HG03571 (cell line): ENCODE results near the gene CDCA7L.
"Not testable (repeated sequence)": the region's sequence is repeated elsewhere in the genome, so short reads cannot be mapped to it uniquely, and the experiment has no call there.

Experiments used
- ATAC-seq: cut with Tn5 transposase; IDR thresholded peaks from one replicate; pipeline ENCODE4 v1.9.1; 2021; ENCODE audit not compliant: unreplicated experiment

CDCA7L gene

DNA sequence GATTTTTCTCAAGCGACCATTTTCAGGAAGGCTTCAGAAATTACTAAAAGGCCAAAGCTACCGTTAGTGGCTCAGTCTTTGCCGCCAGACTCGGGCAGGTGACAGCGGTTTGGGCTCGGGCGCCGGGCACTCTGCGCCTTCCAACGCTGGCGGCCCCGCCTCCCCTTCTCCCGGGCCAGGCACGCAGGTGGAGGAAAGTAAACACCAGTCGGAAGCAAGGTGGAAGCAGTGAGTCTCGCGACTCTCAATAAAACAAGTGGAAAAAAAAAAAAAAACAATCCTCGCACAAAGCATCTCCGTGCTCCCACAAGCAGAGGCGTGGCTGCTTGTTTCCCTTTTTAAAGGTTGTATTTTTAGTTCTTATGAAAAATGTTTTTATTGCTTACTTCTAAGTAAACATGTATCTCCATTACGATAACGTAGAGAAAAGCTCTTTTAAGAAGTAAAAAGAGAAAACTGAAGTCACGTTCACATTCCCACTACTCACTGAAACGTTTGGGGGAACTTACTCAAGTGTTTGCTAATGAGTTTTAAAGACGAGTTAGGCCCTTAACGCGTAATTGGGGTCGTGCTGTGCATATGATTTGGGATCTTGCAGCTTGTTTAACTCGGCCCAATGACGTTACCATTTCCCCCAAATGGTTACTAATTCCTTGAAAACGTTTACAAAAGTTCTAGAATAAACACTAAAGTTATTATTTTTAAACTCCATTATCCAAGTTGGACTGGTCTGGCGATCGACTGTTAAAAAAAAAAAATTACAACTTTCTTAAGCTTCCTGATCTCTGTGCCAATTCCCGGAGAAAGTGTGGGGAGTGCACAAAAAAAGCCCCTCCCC is 864 bp downstream of the CDCA7L start:
- no peak for ATAC-seq

DNA sequence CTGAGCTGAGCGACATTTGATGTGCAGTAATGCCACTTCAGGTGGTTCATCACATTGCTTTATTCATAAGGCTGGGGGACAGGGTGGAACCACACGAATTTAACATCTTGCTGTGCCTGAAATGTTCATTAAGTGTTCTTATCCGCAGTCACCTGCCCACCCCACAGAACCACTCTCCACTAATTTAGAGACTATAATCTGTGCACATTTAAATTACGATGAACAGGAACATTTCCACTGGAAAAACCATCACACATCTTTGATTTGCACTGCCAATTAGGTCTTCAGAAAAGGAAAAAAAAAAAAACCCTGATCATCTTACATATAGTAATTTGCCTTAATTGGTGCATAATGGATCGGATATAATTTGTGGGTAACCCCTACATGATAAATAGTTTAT is 2.3 kb downstream of the CDCA7L start:
- no peak for ATAC-seq

DNA sequence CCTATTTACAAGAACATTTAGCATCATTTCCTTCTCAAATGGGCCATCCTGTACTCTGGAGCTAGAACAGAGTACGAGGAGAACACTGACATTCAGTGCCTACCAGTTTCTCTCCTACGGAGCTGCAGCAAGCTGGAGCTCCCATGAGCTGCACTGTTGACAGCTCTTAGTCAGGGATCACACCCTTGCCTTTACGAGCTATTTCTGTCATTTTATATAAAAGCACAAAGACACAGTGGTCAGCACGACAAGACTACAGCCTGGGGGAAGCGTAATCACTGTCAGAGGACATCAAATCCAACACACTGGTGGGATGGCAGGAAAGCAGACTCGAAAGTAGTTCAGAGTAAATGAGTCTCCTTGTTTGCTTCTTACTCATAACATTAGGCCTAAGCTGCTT is 2.7 kb downstream of the CDCA7L start:
- no peak for ATAC-seq

DNA sequence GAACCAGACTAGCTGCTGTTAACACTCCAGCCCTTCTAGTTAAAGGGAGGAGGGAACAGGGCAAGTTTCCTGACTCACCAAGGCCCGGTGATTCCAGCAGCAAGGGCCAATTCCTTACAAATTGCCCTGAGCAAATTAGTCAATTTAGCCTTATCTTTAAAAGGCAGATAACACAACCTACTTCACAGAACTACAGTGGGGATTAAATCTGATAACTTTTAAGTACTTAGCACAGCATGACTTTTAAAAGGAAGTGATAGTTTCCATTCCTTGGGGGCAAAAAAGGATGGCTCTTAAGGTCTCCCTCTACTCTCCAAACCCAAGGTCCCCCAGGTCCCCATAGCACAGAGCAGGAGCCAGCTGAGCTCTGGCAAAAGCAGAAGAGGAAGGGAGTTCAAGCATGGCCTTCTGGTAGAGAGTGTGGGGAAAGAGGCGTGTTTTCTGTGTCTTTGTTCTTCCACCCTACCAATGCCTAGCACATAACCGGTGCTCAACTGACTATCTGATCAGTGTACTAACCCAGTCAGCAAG is 4.0 kb downstream of the CDCA7L start:
- ATAC-seq, result peak; percentile 20

DNA sequence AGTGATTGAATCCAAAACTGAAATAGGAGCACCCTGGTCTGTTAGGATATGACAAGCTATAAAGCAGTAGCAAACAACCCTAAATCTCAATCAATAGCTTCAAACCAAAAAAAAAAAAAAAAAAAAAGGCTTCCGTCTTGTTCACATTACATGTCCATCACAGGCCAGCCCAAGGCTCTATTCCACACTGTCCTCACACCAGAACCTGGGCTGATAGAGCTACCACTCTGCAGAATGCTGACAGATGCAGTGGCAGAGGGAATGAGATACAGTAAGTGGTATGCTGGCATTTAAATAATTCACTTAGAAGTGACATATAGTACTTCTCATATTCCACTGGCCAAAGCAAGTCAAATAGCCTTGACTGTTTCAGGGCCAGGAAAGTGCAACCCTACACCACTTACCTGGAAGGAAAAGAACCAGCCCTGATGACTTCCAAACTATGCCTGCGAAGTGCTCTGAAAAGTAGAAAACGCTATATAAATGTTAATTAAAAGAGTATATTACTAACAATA is 5.8 kb downstream of the CDCA7L start:
- no peak for ATAC-seq

DNA sequence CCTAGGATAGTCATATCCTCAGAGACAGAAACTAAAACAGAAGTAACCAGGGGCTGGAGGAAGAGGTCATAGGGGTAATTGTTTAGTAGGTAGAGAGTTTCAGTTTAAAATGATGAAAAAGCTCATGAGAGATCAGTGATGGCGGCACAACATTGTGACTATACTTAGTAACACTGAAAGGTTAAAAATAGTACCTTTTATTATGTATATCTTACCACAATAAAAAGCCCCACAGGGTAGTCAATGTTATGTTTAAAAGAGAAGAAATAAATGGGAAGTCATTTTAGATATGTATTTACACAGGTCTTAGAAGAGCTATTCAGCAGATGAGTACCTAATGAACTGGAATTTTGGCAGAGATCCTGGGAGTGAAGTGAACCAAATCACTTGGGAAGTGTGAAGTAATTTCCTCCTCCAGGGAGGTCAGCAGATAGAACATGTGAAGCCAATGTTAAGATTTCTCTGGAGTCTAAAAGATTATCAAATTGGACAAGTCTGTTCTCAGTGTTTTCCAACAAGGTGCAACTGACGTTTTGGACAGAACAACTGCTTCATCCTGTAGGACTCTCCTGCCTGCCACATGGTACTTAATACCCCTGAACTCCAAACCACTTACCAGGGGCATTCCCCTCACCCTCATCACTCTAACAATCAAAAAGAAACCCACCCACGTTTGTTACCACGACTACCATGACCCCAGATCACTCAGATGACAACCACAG is 6.4 kb downstream of the CDCA7L start:
- ATAC-seq, result peak; percentile 64

DNA sequence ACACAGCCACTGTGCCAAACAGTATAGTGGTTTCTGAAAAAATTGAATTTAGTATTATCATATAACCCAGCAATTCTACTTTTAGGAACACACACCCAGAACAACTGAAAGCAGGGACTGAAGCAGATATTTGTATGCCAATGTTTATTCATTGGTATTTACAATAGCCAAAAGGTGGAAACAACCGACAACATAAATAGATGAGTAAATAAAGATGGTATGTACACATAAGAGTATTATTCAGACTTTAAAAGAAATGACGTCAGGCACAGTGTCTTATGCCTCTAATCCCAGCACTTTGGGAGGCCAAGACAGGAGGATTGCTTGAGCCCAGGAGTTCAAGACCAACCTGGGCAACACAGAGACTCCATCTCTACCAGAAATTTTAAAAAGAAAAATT is 7.2 kb downstream of the CDCA7L start:
- ATAC-seq, result no peak

DNA sequence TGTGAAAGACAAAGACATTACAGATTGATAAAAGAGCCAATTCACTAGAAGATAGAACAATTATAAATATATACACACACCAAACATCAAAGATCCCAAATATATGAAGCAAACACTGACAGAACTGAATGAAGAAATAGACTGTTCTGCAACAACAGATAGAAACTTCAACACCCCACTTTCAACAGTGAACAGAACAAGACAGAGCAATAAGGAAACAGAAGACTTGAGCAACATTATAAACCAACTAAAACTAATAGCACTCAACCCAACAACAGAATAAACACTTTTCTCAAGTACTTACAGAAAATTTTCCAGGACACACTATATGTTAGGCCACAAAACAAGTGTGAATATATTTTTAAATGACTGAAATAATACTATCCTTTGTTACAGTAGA is 10.9 kb downstream of the CDCA7L start:
- no peak for ATAC-seq

DNA sequence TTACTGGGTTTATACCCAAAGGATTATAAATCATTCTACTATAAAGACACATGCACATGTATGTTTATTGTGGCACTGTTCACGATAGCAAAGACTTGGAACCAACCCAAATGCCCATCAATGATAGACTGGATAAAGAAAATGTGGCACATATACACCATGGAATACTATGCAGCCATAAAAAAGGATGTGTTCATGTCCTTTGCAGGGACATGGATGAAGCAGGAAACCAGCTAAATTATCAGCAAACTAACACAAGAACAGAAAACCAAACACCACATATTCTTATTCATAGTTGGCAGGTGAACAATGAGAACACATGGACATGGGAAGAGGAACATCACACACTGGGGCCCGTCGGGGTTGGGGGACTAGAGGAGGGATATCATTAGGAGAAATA is 12.4 kb downstream of the CDCA7L start:
- not testable (repeated sequence) for ATAC-seq

DNA sequence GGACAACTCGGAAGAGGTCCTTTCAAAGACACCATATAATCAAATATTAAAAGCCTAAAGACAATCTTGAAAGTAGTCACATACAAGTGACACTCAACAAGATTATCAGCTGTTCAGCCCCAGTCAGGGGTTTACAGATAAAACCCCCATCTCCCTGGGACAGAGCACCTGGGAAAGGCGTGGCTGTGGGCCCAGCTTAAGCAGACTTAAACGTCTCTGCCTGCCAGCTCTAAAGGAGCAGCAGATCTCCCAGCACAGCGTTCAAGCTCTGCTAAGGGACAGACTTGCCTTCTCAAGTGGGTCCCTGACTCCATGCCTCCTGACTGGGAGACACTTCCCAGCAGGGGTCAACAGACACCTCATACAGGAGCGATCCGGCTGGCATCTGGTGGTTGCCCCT is 18.0 kb downstream of the CDCA7L start:
- no peak for ATAC-seq

DNA sequence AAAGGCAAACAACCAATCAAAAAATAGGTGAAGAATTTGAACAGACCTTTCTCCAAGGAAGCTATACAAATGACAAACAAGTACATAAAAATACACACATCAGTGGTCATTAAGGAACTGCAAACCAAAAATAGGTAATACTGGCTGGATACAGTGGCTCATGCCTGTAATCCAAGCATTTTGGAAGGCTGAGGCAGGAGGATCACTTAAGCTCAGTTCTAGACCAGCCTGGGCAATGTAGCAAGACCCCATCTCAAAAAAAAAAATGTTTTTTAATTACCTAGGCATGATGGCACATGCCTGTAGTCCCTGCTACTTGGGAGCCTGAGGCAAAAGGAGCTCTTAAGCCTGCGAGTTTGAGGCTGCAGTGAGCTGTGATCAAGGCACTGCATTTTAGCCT is 19.3 kb downstream of the CDCA7L start:
- ATAC-seq, result no peak

DNA sequence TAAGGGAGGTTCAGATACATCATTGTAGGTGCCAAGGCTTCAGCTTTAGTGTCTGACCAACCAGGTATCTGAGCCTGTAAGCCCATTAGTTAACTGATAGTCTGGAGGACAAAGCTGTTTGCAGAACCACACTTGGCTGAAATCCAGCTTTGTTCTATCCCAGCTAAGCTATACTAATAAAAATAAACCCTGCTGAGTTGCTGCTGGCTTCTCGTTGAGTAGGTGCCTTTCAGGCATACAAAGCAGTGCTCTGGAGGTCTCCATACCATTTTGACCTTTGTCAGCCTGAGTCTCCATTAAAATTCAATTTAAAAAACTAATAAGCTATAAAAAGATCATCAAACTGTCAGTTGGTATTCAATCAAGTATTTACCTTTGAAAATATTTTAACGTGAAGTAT is 22.0 kb downstream of the CDCA7L start:
- no peak for ATAC-seq

DNA sequence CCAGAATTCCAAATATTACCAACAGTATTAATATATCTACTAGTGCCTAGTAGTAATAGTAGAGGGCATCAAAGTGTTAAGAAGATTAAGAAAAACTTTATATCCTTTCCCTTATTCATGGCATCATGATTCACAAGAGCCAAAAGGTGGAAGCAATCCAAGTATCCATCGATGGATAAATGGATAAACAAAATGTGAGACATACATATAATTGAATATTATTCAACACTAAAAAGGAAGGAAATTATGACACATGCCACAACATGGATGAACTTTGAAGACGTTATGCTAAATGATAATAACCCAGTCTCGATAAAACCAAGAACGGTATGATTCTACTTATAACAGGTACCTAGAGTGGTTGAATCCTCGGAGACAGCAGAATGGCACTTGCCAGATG is 23.1 kb downstream of the CDCA7L start:
- ATAC-seq, result no peak

DNA sequence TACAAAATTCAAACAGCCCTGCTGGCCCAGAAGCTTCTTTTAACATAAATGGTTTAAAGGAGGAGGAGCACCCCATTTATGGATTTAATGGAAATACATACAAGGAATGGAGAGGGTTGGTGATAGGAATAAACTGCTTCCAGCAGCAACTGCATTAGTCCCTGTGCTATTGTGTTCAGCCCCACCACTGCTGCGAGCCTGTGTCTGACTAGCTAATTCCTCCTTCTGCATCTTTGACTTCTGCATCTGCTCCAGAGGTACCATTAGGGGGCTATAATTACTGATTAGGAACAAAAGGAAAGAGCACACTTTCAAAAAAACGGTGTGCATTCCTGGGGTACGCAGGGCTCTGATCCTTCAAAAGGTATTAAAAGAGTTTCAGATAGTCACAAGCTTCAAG is 24.8 kb downstream of the CDCA7L start:
- no peak for ATAC-seq

DNA sequence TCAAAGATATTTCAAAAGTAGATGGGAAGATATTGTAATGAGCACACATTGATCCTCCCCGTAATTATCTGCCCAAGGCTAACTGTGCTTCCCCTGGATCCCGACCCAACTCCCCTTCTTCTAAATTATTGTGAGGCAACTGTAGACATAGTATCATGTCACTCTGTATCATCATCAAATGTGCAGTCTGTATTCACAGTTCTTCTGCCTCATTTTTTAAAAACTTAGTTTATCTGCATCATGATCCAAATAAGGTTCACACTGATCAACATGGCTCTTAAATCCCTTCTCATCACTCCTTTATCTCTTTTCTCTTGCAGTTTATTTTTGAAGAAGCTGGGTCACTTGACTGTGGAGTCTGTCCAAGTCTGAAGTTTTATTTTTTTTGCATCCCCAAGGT is 27.5 kb downstream of the CDCA7L start:
- ATAC-seq, result no peak

DNA sequence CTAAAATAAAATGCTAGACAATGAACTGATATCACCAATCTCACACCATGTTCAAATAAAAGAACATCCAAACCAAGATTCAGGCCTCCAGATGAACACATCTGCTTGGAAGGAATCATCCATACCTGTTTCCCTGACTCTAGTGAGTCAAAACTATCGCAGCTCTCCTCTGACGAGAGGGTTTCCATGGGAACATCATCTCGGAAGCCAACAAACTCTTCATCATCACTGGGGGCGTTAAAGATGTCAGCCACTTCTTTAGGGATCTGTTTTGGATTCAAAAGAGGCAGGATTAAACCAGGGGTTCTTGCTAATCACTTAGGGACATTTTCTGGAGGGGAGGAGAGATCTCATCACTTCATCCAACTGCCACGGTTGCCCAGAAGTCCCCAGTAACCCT is 29.1 kb downstream of the CDCA7L start:
- no peak for ATAC-seq

DNA sequence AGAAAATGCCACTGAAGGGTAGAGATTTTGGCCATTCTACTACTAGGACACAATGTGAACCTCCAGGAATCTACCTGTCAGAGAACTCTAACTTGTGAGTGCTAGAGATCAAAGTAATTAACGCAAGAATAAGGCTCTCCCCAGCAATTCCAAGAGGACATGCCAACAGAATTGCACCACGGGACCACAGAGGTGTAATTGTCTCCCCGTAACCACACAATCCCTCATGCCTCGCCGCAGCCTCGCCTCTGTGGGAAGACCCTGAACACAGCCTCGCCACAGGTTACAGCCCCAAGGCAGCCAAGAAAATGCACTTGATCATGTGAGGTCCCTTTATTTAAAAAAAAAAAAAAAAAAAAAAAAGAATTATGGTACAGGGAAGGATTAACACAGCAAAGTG is 29.5 kb downstream of the CDCA7L start:
- no peak for ATAC-seq

DNA sequence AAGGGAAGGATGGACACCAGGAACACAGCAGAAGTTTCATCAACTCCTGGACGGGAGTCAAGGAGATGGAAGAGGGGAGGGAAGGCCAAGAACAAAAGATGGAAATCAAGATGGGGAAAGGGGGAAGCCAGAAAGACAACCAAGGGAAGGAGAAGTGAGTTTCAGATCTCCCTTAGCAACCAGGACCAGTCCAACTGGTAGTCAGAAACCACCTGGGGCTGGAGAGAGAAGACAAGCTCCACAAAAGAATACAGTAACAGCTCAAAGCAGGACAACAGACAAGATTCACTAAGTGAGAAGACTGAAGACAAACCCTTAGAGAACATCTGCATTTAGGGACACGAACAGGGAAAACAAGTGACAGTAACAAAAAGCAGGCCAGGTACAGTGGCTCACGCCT is 30.6 kb downstream of the CDCA7L start:
- ATAC-seq, result no peak

DNA sequence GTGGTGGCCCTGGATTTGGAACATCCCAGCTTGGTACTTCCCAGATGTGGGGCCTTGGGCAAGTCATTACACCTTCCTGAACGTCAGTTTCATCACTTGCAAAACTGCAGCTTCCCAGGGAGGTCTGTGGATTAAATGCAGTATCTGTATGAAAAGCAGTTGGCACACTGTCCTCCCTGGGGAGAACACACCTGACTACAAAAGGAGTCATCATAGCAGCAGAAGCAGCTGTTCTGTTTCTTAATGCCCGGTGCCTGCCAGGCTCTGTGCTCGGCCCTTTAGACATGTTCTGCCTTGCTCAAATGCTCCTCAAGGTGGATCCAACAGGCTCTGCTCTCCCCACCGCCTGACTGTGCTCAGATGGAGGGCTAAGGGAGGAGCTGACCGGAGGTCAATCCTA is 31.0 kb downstream of the CDCA7L start:
- ATAC-seq, result no peak

DNA sequence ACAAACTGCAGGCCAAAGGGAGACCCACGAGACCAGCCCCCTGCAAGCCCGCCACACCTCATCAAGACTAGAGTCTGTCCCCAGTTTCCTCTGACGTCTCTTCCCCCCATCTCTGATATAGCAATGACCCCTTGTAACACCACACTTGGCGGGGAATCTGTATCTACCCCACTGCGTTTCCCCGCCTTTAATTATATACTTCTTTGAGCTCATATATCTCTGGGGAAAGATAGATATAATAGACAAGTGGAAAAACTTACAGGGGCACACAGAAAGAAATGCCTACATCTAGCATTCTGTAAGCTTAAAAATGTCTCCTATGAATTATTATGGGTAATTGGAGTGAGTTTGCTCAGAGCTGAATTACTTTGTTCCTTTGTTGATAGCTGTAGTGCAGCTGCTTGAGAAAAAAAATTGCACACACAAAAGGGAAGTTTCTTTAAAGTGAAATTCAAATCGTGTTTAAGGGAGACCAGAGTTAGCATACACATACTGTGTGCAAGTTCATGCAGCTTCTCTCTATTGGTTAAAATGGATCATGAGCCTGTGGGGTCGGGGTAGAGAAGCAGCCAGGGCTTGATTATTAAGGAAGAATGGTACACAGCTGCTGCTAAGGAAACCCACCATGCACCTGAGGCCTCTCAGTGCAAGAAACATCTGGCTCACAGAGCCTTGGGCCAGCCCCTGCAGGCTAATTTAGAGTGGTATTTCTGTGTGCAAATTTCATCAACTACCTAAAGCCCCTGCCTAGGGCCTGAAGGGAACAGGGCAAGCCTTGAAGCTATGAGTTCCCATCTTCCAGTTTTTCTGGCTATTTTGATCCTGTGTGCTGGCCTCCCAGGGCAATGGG is 32.5 kb downstream of the CDCA7L start:
- ATAC-seq, result no peak

DNA sequence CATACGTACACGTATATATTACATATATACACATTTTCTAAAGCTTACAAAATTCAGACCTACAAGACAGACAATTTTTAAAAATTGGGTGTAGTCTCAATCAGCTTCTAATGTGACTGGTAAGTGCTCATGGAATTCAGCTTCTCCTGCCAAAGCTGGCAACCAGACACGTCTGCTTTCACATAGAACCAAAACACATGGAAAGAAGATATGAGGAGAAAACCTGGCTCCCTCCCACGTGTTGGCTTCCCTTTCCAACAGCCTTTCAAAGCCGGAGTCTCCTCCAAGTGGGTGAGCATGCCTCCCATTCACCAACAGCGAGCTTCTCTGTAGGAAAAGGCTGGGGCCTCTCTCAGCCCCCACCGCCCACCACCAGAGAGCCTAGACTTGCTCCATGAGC is 33.4 kb downstream of the CDCA7L start:
- no peak for ATAC-seq
